ENCODE data around the gene SHOX. TPM values are rescaled to one million over a fixed set of nuclear protein-coding genes. Genes with fewer than 3 reads are reported as not detected.

Gene SHOX
- total RNA-seq, 1 donor from 2014 or later, result 3.1 TPM

- Histone ChIP-seq H3K9me3 (ENCODE audit: control insufficient read depth in 3 of 3, low read length in 3 of 3) (peaks cover 0 to 2% (median 2%) of the 10 kb centered on the region in 3 donors), H3K4me1 (ENCODE audit: control insufficient read depth in 3 of 3, insufficient read depth in 3 of 3, low read length in 3 of 3) (peaks cover 0 to 4% (median 0%) of the 10 kb centered on the region in 3 donors), H3K36me3 (ENCODE audit: control insufficient read depth in 3 of 3, insufficient read depth in 3 of 3, low read length in 3 of 3) (no peaks in the 10 kb centered on the region), H3K27me3 (ENCODE audit: control insufficient read depth in 3 of 3, insufficient read depth in 3 of 3, low read length in 3 of 3) (no peaks in the 10 kb centered on the region), H3K4me3 (ENCODE audit: low read length in 3 of 3) (no peak overlapping the region), H3K27ac (ENCODE audit: low read depth, low read length) (no peak overlapping the region), H3K9ac (ENCODE audit: low read depth in 1 of 3, low read length in 3 of 3) (no peak overlapping the region)
Measured at GRCh38 chrX:662126-662525, 31.5 kb downstream of the SHOX start.

- Histone ChIP-seq H3K4me1 (ENCODE audit: control insufficient read depth in 3 of 3, insufficient read depth in 3 of 3, low read length in 3 of 3) (peaks cover 0 to 4% (median 0%) of the 10 kb centered on the region in 3 donors), H3K36me3 (ENCODE audit: control insufficient read depth in 3 of 3, insufficient read depth in 3 of 3, low read length in 3 of 3) (no peaks in the 10 kb centered on the region), H3K27me3 (ENCODE audit: control insufficient read depth in 3 of 3, insufficient read depth in 3 of 3, low read length in 3 of 3) (no peaks in the 10 kb centered on the region), H3K4me3 (ENCODE audit: low read length in 3 of 3) (no peak overlapping the region), H3K27ac (ENCODE audit: low read depth, low read length) (no peak overlapping the region), H3K9ac (ENCODE audit: low read depth in 1 of 3, low read length in 3 of 3) (no peak overlapping the region), H3K9me3 (ENCODE audit: control insufficient read depth in 3 of 3, low read length in 3 of 3) (peaks cover 0 to 2% (median 2%) of the 10 kb centered on the region in 3 donors)
Measured at GRCh38 chrX:663841-664240, 33.2 kb downstream of the SHOX start.

- Histone ChIP-seq H3K9me3 (ENCODE audit: control insufficient read depth in 3 of 3, low read length in 3 of 3) (peaks cover 0 to 2% (median 0%) of the 10 kb centered on the region in 3 donors), H3K36me3 (ENCODE audit: control insufficient read depth in 3 of 3, insufficient read depth in 3 of 3, low read length in 3 of 3) (no peaks in the 10 kb centered on the region), H3K27ac (ENCODE audit: low read depth, low read length) (no peak overlapping the region), H3K9ac (ENCODE audit: low read depth in 1 of 3, low read length in 3 of 3) (no peak overlapping the region), H3K27me3 (ENCODE audit: control insufficient read depth in 3 of 3, insufficient read depth in 3 of 3, low read length in 3 of 3) (no peaks in the 10 kb centered on the region), H3K4me1 (ENCODE audit: control insufficient read depth in 3 of 3, insufficient read depth in 3 of 3, low read length in 3 of 3) (peaks cover 0 to 4% (median 0%) of the 10 kb centered on the region in 3 donors), H3K4me3 (ENCODE audit: low read length in 3 of 3) (peak overlapping the region in 1 of 3 donors; percentile 22)
Measured at GRCh38 chrX:666762-667720, 36.5 kb downstream of the SHOX start.

GRCh38 chrX:670645-671044, 40.1 kb downstream of the SHOX start:
- no peak overlapping the region for H3K9ac ChIP-seq (ENCODE audit: low read depth in 1 of 3, low read length in 3 of 3)
- no peak overlapping the region for H3K27ac ChIP-seq (ENCODE audit: low read depth, low read length)
- peaks cover 0 to 3% (median 2%) of the 10 kb centered on the region in 3 donors for H3K9me3 ChIP-seq (ENCODE audit: control insufficient read depth in 3 of 3, low read length in 3 of 3)
- H3K4me3 ChIP-seq (ENCODE audit: low read length in 3 of 3), result no peak overlapping the region
- H3K4me1 ChIP-seq (ENCODE audit: control insufficient read depth in 3 of 3, insufficient read depth in 3 of 3, low read length in 3 of 3), result peaks cover 0 to 4% (median 0%) of the 10 kb centered on the region in 3 donors
- no peaks in the 10 kb centered on the region for H3K27me3 ChIP-seq (ENCODE audit: control insufficient read depth in 3 of 3, insufficient read depth in 3 of 3, low read length in 3 of 3)
- no peaks in the 10 kb centered on the region for H3K36me3 ChIP-seq (ENCODE audit: control insufficient read depth in 3 of 3, insufficient read depth in 3 of 3, low read length in 3 of 3)

- Histone ChIP-seq H3K27ac (ENCODE audit: low read depth, low read length) (no peak overlapping the region), H3K4me1 (ENCODE audit: control insufficient read depth in 3 of 3, insufficient read depth in 3 of 3, low read length in 3 of 3) (no peaks in the 10 kb centered on the region), H3K27me3 (ENCODE audit: control insufficient read depth in 3 of 3, insufficient read depth in 3 of 3, low read length in 3 of 3) (no peaks in the 10 kb centered on the region), H3K9me3 (ENCODE audit: control insufficient read depth in 3 of 3, low read length in 3 of 3) (peaks cover 0 to 3% (median 2%) of the 10 kb centered on the region in 3 donors), H3K36me3 (ENCODE audit: control insufficient read depth in 3 of 3, insufficient read depth in 3 of 3, low read length in 3 of 3) (no peaks in the 10 kb centered on the region), H3K9ac (ENCODE audit: low read depth in 1 of 3, low read length in 3 of 3) (no peak overlapping the region), H3K4me3 (ENCODE audit: low read length in 3 of 3) (no peak overlapping the region)
Measured at GRCh38 chrX:672931-673330, 42.3 kb downstream of the SHOX start.

- Histone ChIP-seq H3K27me3 (ENCODE audit: control insufficient read depth in 3 of 3, insufficient read depth in 3 of 3, low read length in 3 of 3) (no peaks in the 10 kb centered on the region), H3K9ac (ENCODE audit: low read depth in 1 of 3, low read length in 3 of 3) (no peak overlapping the region)
Measured at GRCh38 chrX:675279-675954, 44.8 kb downstream of the SHOX start.

DNA sequence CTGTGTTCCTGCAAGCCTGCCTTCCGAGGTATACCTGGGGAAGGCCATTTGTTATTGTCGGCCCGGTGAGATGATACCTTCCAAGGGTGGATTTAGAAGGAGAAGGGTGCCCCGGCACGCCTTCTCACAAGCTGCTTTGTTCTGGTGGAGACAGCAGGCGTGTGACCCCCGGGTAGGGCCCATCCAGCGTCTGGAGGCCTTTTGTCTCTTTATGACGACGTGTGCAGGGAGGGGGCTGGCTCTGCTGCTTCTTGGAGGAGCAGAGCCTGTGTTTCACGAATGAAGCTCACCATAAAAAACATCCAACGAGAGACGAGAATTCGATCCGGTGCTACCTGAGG, 45.3 kb downstream of the SHOX start:
- Histone ChIP-seq H3K4me3 (ENCODE audit: low read length in 3 of 3) (no peak overlapping the region), H3K27me3 (ENCODE audit: control insufficient read depth in 3 of 3, insufficient read depth in 3 of 3, low read length in 3 of 3) (no peaks in the 10 kb centered on the region), H3K4me1 (ENCODE audit: control insufficient read depth in 3 of 3, insufficient read depth in 3 of 3, low read length in 3 of 3) (no peaks in the 10 kb centered on the region), H3K9me3 (ENCODE audit: control insufficient read depth in 3 of 3, low read length in 3 of 3) (peaks cover 2 to 6% (median 4%) of the 10 kb centered on the region in 3 donors), H3K36me3 (ENCODE audit: control insufficient read depth in 3 of 3, insufficient read depth in 3 of 3, low read length in 3 of 3) (no peaks in the 10 kb centered on the region), H3K9ac (ENCODE audit: low read depth in 1 of 3, low read length in 3 of 3) (no peak overlapping the region), H3K27ac (ENCODE audit: low read depth, low read length) (no peak overlapping the region)

More at GRCh38 chrX:675279-675954, 44.8 kb downstream of the SHOX start:
- Histone ChIP-seq H3K4me3 (ENCODE audit: low read length in 3 of 3) (no peak overlapping the region), H3K9me3 (ENCODE audit: control insufficient read depth in 3 of 3, low read length in 3 of 3) (peaks cover 2 to 6% (median 4%) of the 10 kb centered on the region in 3 donors), H3K36me3 (ENCODE audit: control insufficient read depth in 3 of 3, insufficient read depth in 3 of 3, low read length in 3 of 3) (no peaks in the 10 kb centered on the region), H3K27ac (ENCODE audit: low read depth, low read length) (no peak overlapping the region), H3K4me1 (ENCODE audit: control insufficient read depth in 3 of 3, insufficient read depth in 3 of 3, low read length in 3 of 3) (no peaks in the 10 kb centered on the region)

- no peak overlapping the region for H3K9ac ChIP-seq (ENCODE audit: low read depth in 1 of 3, low read length in 3 of 3)
- H3K4me1 ChIP-seq (ENCODE audit: control insufficient read depth in 3 of 3, insufficient read depth in 3 of 3, low read length in 3 of 3), result no peaks in the 10 kb centered on the region
- H3K27ac ChIP-seq (ENCODE audit: low read depth, low read length), result no peak overlapping the region
- no peaks in the 10 kb centered on the region for H3K36me3 ChIP-seq (ENCODE audit: control insufficient read depth in 3 of 3, insufficient read depth in 3 of 3, low read length in 3 of 3)
- no peak overlapping the region for H3K4me3 ChIP-seq (ENCODE audit: low read length in 3 of 3)
- H3K9me3 ChIP-seq (ENCODE audit: control insufficient read depth in 3 of 3, low read length in 3 of 3), result peaks cover 2 to 6% (median 4%) of the 10 kb centered on the region in 3 donors
- H3K27me3 ChIP-seq (ENCODE audit: control insufficient read depth in 3 of 3, insufficient read depth in 3 of 3, low read length in 3 of 3), result no peaks in the 10 kb centered on the region
Measured at GRCh38 chrX:677376-677775, 46.8 kb downstream of the SHOX start.

DNA sequence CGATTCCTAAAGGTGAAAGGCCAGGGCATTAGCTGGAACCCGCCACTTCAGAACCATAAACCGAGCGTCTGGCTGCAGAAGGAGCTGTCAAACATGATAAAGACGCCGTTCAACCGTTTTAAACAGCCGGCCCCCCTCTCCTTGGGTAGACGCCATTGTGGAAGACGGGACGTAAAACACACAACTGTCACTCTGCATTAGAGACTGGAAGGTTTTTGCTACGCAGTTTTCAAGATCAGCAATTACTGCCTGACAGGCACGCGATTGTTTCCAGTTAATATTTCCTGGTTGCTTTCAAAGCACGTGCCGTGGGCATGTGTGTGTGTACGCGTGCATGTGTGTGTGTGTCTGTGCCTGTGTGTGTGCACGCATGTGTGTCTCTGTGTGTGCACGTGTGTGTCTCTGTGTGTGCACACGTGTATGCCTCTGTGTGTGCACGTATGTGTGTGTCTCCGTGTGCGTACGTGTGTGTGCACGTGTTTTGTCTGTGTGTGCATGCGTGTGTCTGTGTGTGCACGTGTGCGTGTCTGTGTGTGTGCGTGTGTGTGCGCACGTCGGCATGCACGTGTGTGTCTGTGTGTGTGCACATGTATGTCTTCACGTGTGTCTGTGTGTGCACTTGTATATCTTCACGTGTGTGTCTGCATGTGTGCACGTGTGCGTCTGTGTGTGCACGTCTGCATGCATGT, 48.8 kb downstream of the SHOX start:
- no peaks in the 10 kb centered on the region for H3K27me3 ChIP-seq (ENCODE audit: control insufficient read depth in 3 of 3, insufficient read depth in 3 of 3, low read length in 3 of 3)
- H3K9me3 ChIP-seq (ENCODE audit: control insufficient read depth in 3 of 3, low read length in 3 of 3), result peaks cover 2 to 4% (median 3%) of the 10 kb centered on the region in 3 donors
- no peak overlapping the region for H3K9ac ChIP-seq (ENCODE audit: low read depth in 1 of 3, low read length in 3 of 3)
- H3K36me3 ChIP-seq (ENCODE audit: control insufficient read depth in 3 of 3, insufficient read depth in 3 of 3, low read length in 3 of 3), result no peaks in the 10 kb centered on the region
- H3K27ac ChIP-seq (ENCODE audit: low read depth, low read length), result no peak overlapping the region
- H3K4me3 ChIP-seq (ENCODE audit: low read length in 3 of 3), result no peak overlapping the region
- H3K4me1 ChIP-seq (ENCODE audit: control insufficient read depth in 3 of 3, insufficient read depth in 3 of 3, low read length in 3 of 3), result no peaks in the 10 kb centered on the region

Data from skeletal muscle tissue (tissue), 4 donors.